ENCODE measurements around the gene ZNF516. TPM values are rescaled to one million over a fixed set of nuclear protein-coding genes. Genes with fewer than 3 reads are reported as not detected.

The ZNF516 gene
- polyA plus RNA-seq, 3 donors: 5.0 to 41.9 (median 8.6) TPM

GRCh38 chr18:76422838-76423237, 72.2 kb downstream of the ZNF516 start:
- intact Hi-C loops (cut with micrococcal nuclease): no loop called here
- Histone ChIP-seq H3K9me3 (replicated peaks in 1 of 2; ENCODE audit: control insufficient read depth in 1 of 2, insufficient read depth in 1 of 2, low read length in 2 of 2) (no peaks in the 10 kb centered on the region), H2AFZ (ENCODE audit: insufficient read depth, low read depth, low read length, poor library complexity, severe bottlenecking) (no peak overlapping the region), H3K27ac (ENCODE audit: low read depth in 1 of 2, low read length in 2 of 2) (no peak overlapping the region), H3K9ac (ENCODE audit: insufficient read depth, low read length, poor library complexity, severe bottlenecking) (no peak overlapping the region), H3K36me3 (replicated peaks in 1 of 2; ENCODE audit: control insufficient read depth in 1 of 2, insufficient read depth in 2 of 2, low read length in 2 of 2) (peaks cover 11 to 33% of the 10 kb centered on the region in 2 donors), H3K4me1 (ENCODE audit: control insufficient read depth in 1 of 2, insufficient read depth in 2 of 2, low read length in 2 of 2) (peaks cover 6 to 10% of the 10 kb centered on the region in 2 donors), H3K79me2 (ENCODE audit: insufficient read depth, low read length) (peaks cover 98% of the 10 kb centered on the region), H3K4me3 (replicated peaks in 1 of 3; ENCODE audit: low read depth in 2 of 3, low read length in 3 of 3) (no peak overlapping the region), H3K27me3 (ENCODE audit: control insufficient read depth in 2 of 2, insufficient read depth in 2 of 2, low read length in 2 of 2) (no peaks in the 10 kb centered on the region), H3K4me2 (replicated peaks; ENCODE audit: extremely low read depth, low read length, poor library complexity, severe bottlenecking) (no peak overlapping the region), H4K20me1 (ENCODE audit: insufficient read depth, low read length) (peaks cover 98% of the 10 kb centered on the region)
- TF ChIP-seq, protein P1, sequence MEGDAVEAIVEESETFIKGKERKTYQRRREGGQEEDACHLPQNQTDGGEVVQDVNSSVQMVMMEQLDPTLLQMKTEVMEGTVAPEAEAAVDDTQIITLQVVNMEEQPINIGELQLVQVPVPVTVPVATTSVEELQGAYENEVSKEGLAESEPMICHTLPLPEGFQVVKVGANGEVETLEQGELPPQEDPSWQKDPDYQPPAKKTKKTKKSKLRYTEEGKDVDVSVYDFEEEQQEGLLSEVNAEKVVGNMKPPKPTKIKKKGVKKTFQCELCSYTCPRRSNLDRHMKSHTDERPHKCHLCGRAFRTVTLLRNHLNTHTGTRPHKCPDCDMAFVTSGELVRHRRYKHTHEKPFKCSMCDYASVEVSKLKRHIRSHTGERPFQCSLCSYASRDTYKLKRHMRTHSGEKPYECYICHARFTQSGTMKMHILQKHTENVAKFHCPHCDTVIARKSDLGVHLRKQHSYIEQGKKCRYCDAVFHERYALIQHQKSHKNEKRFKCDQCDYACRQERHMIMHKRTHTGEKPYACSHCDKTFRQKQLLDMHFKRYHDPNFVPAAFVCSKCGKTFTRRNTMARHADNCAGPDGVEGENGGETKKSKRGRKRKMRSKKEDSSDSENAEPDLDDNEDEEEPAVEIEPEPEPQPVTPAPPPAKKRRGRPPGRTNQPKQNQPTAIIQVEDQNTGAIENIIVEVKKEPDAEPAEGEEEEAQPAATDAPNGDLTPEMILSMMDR (IDR thresholded peaks at IDR 0.05): no peak
- Mint-ChIP-seq H3K4me1 (peaks cover 42% of the 10 kb centered on the region), H3K4me3 (no peak overlapping the region), H3K27ac (no peak overlapping the region), H3K36me3 (peaks cover 6 to 42% of the 10 kb centered on the region in 2 donors), H3K27me3 (ENCODE audit: low read depth in 3 of 3) (no peaks in the 10 kb centered on the region), H3K9me3 (no peaks in the 10 kb centered on the region)
- DNase-seq: no peak
- 98% methylated on average over 7 of the region's 7 CpGs for WGBS (ENCODE audit: insufficient coverage)

DNA sequence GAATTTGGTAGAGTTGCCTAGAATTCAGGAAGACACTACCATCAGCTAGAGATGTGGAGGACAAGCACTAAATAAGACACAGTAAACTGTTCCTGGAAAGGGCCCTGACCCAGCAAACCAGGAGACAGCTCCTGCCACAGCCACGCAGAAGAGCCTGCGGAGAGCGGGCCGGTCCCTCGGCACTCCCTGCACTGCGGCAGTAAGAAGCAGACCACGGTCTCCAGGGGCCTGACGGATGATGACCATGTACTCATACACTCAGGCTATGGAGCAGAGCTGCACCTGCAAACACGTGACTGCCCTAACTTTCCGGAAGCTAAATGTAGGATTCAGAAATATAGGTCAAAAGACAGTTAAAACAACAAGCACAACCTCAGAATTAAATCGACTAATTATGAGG, 72.9 kb downstream of the ZNF516 start:
- TF ChIP-seq, protein P1 (IDR thresholded peaks at IDR 0.05): no peak
- Histone ChIP-seq H4K20me1 (ENCODE audit: insufficient read depth, low read length) (peaks cover 98% of the 10 kb centered on the region), H3K4me2 (replicated peaks; ENCODE audit: extremely low read depth, low read length, poor library complexity, severe bottlenecking) (no peak overlapping the region), H2AFZ (ENCODE audit: insufficient read depth, low read depth, low read length, poor library complexity, severe bottlenecking) (no peak overlapping the region), H3K4me1 (ENCODE audit: control insufficient read depth in 1 of 2, insufficient read depth in 2 of 2, low read length in 2 of 2) (peaks cover 8 to 12% of the 10 kb centered on the region in 2 donors), H3K9ac (ENCODE audit: insufficient read depth, low read length, poor library complexity, severe bottlenecking) (no peak overlapping the region), H3K27ac (ENCODE audit: low read depth in 1 of 2, low read length in 2 of 2) (no peak overlapping the region), H3K27me3 (ENCODE audit: control insufficient read depth in 2 of 2, insufficient read depth in 2 of 2, low read length in 2 of 2) (no peaks in the 10 kb centered on the region), H3K9me3 (replicated peaks in 1 of 2; ENCODE audit: control insufficient read depth in 1 of 2, insufficient read depth in 1 of 2, low read length in 2 of 2) (no peaks in the 10 kb centered on the region), H3K36me3 (replicated peaks in 1 of 2; ENCODE audit: control insufficient read depth in 1 of 2, insufficient read depth in 2 of 2, low read length in 2 of 2) (peaks cover 11 to 33% of the 10 kb centered on the region in 2 donors), H3K4me3 (replicated peaks in 1 of 3; ENCODE audit: low read depth in 2 of 3, low read length in 3 of 3) (no peak overlapping the region), H3K79me2 (ENCODE audit: insufficient read depth, low read length) (peaks cover 98% of the 10 kb centered on the region)
- Mint-ChIP-seq H3K4me3 (no peak overlapping the region), H3K4me1 (peaks cover 40% of the 10 kb centered on the region), H3K27ac (peak overlapping the region in 4 of 7 donors; percentile 16 to 52 (median 34)), H3K36me3 (peaks cover 6 to 42% of the 10 kb centered on the region in 2 donors), H3K27me3 (ENCODE audit: low read depth in 3 of 3) (no peaks in the 10 kb centered on the region), H3K9me3 (no peaks in the 10 kb centered on the region)
- WGBS (ENCODE audit: insufficient coverage): no CpG with 5 or more reads among the region's 11 CpGs
- intact Hi-C loops (cut with micrococcal nuclease): no loop called here
- no peak for DNase-seq
